ENCODE data around the gene UCK1. TPM values are rescaled to one million over a fixed set of nuclear protein-coding genes. Genes with fewer than 3 reads are reported as not detected.
"Not testable (repeated sequence)": the region's sequence is repeated elsewhere in the genome, so short reads cannot be mapped to it uniquely, and the experiment has no call there.

The UCK1 gene
- total RNA-seq, 4 donors from 2014 or later, result 17.3 to 39.1 (median 24.8) TPM

DNA sequence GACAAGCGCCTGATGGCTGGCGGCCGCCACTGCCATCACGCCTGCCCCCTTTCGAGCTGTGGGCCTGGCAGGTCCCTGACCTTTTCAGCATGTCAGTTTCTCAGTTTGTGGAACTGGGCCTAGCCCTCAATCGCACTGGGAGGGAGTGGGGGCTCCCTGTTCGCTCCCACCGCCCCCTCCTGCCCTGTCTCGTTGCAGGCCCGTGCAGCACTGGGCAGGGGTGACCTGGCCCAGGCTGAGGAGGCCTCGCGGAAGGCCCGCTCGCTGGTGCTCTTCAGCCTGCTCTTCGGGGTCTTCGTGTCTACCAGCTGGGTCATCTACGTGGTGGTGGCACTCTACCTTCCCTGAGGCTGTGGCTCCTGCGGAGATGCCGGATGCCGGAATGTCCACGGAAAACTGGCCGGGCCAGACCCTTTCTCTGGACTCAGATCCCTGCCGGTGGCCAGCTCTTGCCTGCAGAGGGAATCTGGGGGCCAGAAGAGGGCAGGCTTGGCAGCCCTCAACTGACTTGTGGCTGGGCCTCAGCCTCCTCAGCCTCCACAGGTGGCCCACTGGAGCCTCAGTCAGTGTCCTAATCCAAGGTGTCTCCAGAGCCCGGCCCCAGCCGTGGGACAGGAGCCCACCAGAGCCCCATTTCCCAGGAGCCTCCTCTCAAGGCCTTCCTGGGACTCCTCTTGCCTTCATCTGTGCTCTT, 26.9 kb upstream of the UCK1 start:
- TF ChIP-seq POLR2A (IDR thresholded peaks at IDR 0.05), result no peak
- 88 to 92% methylated on average over 12 to 18 of the region's 25 CpGs for WGBS, 2 donors
- Histone ChIP-seq H3K27ac (no peak overlapping the region), H3K27me3 (peaks cover 0 to 42% (median 1%) of the 10 kb centered on the region in 4 donors), H3K36me3 (no peaks in the 10 kb centered on the region), H3K9me3 (peaks cover 0 to 13% (median 7%) of the 10 kb centered on the region in 3 donors), H3K4me3 (no peak overlapping the region), H3K4me1 (no peaks in the 10 kb centered on the region)
- DNase-seq, result no peak
- intact Hi-C loops (cut with DNase I), result no loop called here

DNA sequence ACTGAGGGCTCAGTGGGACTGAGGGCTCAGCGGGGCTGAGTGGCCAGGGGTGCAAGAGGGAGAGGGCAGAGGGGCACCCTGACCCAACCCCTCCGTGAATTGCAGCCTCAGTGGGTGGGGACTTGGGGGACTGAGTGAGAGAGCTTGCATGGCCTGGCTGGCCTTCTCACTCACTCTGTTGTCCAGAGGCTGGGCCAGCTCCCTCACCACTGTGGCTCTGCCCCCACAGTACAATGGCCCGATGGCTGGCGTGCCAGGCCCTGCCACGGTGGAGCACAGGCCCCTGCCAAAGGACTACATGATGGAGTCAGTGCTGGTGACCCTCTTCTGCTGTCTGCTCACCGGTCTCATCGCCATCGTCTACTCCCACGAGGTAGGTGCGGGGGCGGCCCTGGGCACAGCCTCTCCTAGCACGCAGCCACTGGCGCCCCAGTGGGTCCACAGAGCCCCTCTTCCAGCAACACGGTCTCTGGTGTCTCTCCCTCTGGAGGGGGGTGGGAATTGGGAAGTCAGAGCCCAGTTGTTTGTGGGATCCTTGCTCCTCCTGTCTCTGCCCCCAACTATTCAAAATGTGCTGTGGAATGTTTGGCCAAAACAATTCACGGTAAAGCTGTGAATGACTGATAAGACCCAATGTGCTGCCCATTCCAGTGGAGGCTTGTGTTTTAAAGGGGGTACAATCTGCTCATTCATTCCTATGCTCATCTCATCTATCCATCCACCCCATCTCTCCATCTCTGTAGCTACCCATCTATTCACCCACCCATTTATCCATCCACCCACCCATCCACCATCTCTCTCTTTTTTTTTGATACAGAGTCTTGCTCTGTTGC, 25.0 kb upstream of the UCK1 start:
- TF ChIP-seq, protein P1, sequence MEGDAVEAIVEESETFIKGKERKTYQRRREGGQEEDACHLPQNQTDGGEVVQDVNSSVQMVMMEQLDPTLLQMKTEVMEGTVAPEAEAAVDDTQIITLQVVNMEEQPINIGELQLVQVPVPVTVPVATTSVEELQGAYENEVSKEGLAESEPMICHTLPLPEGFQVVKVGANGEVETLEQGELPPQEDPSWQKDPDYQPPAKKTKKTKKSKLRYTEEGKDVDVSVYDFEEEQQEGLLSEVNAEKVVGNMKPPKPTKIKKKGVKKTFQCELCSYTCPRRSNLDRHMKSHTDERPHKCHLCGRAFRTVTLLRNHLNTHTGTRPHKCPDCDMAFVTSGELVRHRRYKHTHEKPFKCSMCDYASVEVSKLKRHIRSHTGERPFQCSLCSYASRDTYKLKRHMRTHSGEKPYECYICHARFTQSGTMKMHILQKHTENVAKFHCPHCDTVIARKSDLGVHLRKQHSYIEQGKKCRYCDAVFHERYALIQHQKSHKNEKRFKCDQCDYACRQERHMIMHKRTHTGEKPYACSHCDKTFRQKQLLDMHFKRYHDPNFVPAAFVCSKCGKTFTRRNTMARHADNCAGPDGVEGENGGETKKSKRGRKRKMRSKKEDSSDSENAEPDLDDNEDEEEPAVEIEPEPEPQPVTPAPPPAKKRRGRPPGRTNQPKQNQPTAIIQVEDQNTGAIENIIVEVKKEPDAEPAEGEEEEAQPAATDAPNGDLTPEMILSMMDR (IDR thresholded peaks at IDR 0.05), result no peak
- TF ChIP-seq POLR2A (IDR thresholded peaks at IDR 0.05), result no peak
- Histone ChIP-seq H3K36me3 (no peaks in the 10 kb centered on the region), H3K27me3 (peaks cover 0 to 56% (median 1%) of the 10 kb centered on the region in 4 donors), H3K27ac (no peak overlapping the region), H3K4me3 (no peak overlapping the region), H3K4me1 (no peaks in the 10 kb centered on the region), H3K9me3 (peaks cover 0 to 6% (median 0%) of the 10 kb centered on the region in 3 donors)
- no peak for DNase-seq
- 92% methylated on average over 10 to 12 of the region's 15 CpGs for WGBS, 2 donors
- intact Hi-C loops (cut with DNase I), result no loop called here

DNA sequence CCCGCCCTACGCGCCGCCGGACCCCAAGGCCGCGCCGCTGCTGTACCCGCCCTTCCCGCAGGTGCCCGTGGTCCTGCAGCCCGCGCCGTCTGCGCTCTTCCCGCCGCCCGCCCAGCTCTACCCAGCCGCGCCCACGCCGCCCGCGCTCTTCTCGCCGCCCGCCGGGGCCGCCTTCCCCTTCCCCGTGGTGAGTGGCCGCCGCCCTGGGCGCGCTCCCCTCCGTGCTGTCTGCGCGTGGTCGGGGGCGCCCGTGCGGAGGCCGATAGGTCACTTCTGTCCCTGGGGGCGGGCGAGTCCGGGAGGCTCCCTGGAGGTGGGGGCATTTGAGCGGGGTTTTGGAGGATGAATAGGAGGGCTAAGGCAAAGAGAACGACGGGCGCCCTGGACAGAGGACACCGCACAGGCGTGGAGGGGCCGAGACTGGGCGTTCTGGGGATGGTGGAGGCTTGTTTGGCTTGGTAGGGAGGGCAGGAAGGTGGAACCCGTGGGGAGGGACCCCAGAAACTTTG, 23.8 kb upstream of the UCK1 start:
- intact Hi-C loops (cut with DNase I), result no loop called here
- Histone ChIP-seq H3K27me3 (peaks cover 0 to 58% (median 1%) of the 10 kb centered on the region in 4 donors), H3K27ac (no peak overlapping the region), H3K9me3 (no peaks in the 10 kb centered on the region), H3K4me3 (no peak overlapping the region), H3K36me3 (no peaks in the 10 kb centered on the region), H3K4me1 (no peaks in the 10 kb centered on the region)
- TF ChIP-seq, protein P1 (IDR thresholded peaks at IDR 0.05), result no peak
- TF ChIP-seq POLR2A (IDR thresholded peaks at IDR 0.05), result no peak
- DNase-seq, result no peak
- 66 to 67% methylated on average over 8 to 25 of the region's 54 CpGs for WGBS, 2 donors

DNA sequence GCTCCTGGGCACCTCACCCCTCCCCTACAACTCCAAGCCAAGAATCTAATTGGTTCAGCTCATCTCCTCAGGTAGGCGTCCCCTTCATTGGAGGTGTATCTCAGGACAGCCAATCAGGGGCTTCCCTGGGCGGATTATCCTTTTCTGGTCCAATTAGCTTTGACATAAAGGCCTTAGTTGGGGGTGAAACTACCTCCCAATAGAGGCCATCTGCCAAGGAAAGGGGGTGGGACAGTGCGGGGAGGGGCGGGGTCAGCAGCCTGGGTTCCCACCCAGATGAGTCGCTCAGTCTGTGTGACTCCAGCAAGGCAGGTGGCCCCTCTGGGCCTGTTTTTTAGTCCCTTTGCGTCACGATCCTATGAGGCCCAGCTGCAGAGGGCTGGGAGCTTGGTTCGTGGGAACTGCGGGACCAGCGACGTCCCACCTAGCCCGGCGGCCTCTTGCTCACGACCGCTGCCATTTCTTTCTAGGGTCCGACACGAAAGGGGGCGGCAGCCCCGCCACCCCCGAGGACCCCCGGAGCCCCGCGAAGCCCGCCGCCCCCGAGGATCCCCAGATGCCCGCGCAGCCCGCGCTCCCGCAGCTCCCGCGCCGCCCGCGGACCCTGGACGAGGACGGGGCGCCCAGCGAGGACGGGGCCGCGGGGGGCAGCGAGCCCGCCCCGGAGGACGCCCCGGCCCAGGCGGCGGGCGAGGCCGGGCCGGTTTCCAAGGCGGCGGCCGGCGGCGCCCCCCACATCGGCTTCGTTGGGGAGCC, 23.2 kb upstream of the UCK1 start:
- 50 to 69% methylated on average over 1 to 4 of the region's 60 CpGs for WGBS, 2 donors
- Histone ChIP-seq H3K27me3 (peaks cover 0 to 65% (median 1%) of the 10 kb centered on the region in 4 donors), H3K27ac (no peak overlapping the region), H3K4me1 (no peaks in the 10 kb centered on the region), H3K9me3 (no peaks in the 10 kb centered on the region), H3K36me3 (no peaks in the 10 kb centered on the region), H3K4me3 (no peak overlapping the region)
- TF ChIP-seq, protein P1 (IDR thresholded peaks at IDR 0.05), result no peak
- no peak for TF ChIP-seq POLR2A (IDR thresholded peaks at IDR 0.05)
- intact Hi-C loops (cut with DNase I), result no loop called here
- no peak for DNase-seq

DNA sequence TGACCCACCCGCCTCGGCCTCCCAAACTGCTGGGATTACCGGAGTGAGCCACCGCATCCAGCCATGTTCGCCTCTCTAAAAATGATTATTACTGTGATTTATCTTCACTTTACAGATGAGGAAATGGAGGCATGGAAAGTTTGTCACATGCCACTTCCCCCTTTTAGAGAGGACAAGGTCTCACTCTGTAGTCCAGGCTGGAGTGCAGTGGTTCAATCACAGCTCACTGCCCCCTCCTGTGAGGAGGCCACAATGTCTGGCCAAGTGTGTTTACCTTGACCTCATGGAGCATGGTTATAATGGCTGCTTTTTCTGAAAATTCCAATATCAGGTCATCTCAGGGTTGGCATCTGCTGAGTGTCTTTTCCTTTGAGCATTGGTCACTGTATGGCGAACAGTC, 21.0 kb upstream of the UCK1 start:
- 79 to 93% methylated on average over 5 to 6 of the region's 6 CpGs for WGBS, 2 donors
- H3K27me3 ChIP-seq, result peaks cover 0 to 85% (median 3%) of the 10 kb centered on the region in 4 donors
- H3K27ac ChIP-seq, result no peak overlapping the region
- no peak for DNase-seq
- H3K4me1 ChIP-seq, result peaks cover 0 to 2% (median under 1%) of the 10 kb centered on the region in 3 donors
- intact Hi-C loops (cut with DNase I), result no loop called here
- no peak overlapping the region for H3K4me3 ChIP-seq
- no peaks in the 10 kb centered on the region for H3K9me3 ChIP-seq
- H3K36me3 ChIP-seq, result no peaks in the 10 kb centered on the region
- no peak for TF ChIP-seq POLR2A (IDR thresholded peaks at IDR 0.05)
- TF ChIP-seq, protein P1 (IDR thresholded peaks at IDR 0.05), result no peak

DNA sequence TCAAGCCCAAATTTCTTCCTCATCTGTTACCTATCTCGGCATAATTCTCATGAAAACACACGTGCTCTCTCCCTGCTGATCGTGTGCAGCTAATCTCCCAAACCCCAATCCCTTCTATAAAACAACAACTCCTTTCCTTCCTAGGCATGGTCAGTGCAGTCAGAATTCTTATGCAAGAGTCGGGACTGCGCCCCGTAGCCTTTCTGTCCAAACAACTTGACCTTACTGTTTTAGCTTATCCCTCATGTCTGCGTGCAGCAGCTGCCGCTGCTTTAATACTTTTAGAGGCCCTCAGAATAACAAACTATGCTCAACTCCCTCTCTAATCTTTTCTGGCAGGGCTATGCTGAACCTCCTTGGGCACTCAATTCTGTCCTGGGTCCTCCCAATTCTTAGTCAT, 19.4 kb upstream of the UCK1 start:
- H3K27ac ChIP-seq; H3K4me3 ChIP-seq; H3K36me3 ChIP-seq; intact Hi-C loops (cut with DNase I); DNase-seq; H3K9me3 ChIP-seq: not testable (repeated sequence)
- peaks cover 7 to 85% (median 14%) of the 10 kb centered on the region in 4 donors for H3K27me3 ChIP-seq
- 66 to 73% methylated on average over 8 of the region's 8 CpGs for WGBS, 2 donors
- peaks cover 9 to 17% (median 13%) of the 10 kb centered on the region in 3 donors for H3K4me1 ChIP-seq

DNA sequence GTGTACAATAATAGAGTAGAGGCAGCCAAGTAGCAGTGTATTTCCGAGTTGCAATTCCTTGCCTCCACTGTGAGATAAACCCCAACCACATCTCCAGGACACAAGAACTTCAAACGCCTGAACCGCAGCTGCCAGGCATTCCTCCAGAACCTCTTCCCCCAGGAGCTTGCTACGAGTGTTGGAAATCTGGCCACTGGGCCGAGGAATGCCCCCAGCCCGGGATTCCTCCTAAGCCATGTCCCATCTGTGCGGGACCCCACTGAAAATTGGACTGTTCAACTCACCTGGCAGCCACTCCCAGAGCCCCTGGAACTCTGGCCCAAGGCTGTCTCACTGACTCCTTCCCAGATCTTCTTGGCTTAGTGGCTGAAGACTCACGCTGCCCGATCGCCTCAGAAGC, 18.1 kb upstream of the UCK1 start:
- intact Hi-C loops (cut with DNase I); H3K4me3 ChIP-seq; H3K27ac ChIP-seq; H3K36me3 ChIP-seq; DNase-seq; H3K9me3 ChIP-seq: not testable (repeated sequence)
- Histone ChIP-seq H3K4me1 (peaks cover 13 to 22% (median 14%) of the 10 kb centered on the region in 3 donors), H3K27me3 (peaks cover 7 to 85% (median 20%) of the 10 kb centered on the region in 4 donors)
- 80% methylated on average over 10 of the region's 10 CpGs for WGBS, 2 donors

All from esophagus squamous epithelium (tissue), 5 donors.